ENCODE measurements around the gene OMP. TPM values are rescaled to one million over a fixed set of nuclear protein-coding genes. Genes with fewer than 3 reads are reported as not detected.
A peak's percentile ranks its signal among the peaks of the same experiment; 100 is the strongest.

Gene OMP
- total RNA-seq, 4 donors from 2014 or later, result 1.0 to 2.1 TPM; not detected in 2

- no peaks in the 10 kb centered on the region for H3K27me3 ChIP-seq
- no peaks in the 10 kb centered on the region for H3K9me3 ChIP-seq
- TF ChIP-seq POLR2A (IDR thresholded peaks at IDR 0.05), result no peak
- intact Hi-C loops (cut with DNase I; ENCODE audit: low total_unique reads), result loop anchor here (5.0 kb wide), 1 partner anchor 43 kb away; no protein-coding TSS in a partner anchor
- no peaks in the 10 kb centered on the region for H3K36me3 ChIP-seq
- H3K4me3 ChIP-seq, result no peak overlapping the region
- no peak overlapping the region for H3K27ac ChIP-seq
- no peaks in the 10 kb centered on the region for H3K4me1 ChIP-seq
- no peak for DNase-seq
Measured at GRCh38 chr11:77090046-77090372, 12.6 kb upstream of the OMP start.

GRCh38 chr11:77090373-77091111 lies 12.1 kb upstream of the OMP start:
- Histone ChIP-seq H3K4me1 (no peaks in the 10 kb centered on the region), H3K4me3 (no peak overlapping the region), H3K36me3 (no peaks in the 10 kb centered on the region), H3K9me3 (no peaks in the 10 kb centered on the region), H3K27ac (no peak overlapping the region), H3K27me3 (no peaks in the 10 kb centered on the region)
- no peak for TF ChIP-seq POLR2A (IDR thresholded peaks at IDR 0.05)
- TF ChIP-seq CTCF (IDR thresholded peaks at IDR 0.05), result no peak
- intact Hi-C loops (cut with DNase I; ENCODE audit: low total_unique reads), result loop anchor here (5.0 kb wide), 1 partner anchor 43 kb away; no protein-coding TSS in a partner anchor
- DNase-seq, result no peak

GRCh38 chr11:77091146-77091940 lies 11.3 kb upstream of the OMP start:
- H3K4me1 ChIP-seq, result no peaks in the 10 kb centered on the region
- no peak overlapping the region for H3K27ac ChIP-seq
- no peaks in the 10 kb centered on the region for H3K27me3 ChIP-seq
- TF ChIP-seq POLR2A (IDR thresholded peaks at IDR 0.05) (no peak), CTCF (IDR thresholded peaks at IDR 0.05) (peak; percentile 90 to 98 (median 95))
- H3K36me3 ChIP-seq, result no peaks in the 10 kb centered on the region
- no peaks in the 10 kb centered on the region for H3K9me3 ChIP-seq
- DNase-seq, result peak; percentile 80 to 81
- intact Hi-C loops (cut with DNase I; ENCODE audit: low total_unique reads), result loop anchor here (5.0 kb wide), 1 partner anchor 44 kb away; no protein-coding TSS in a partner anchor
- H3K4me3 ChIP-seq, result no peak overlapping the region

GRCh38 chr11:77092382-77092781 lies 10.3 kb upstream of the OMP start:
- H3K27ac ChIP-seq, result no peak overlapping the region
- no peak for DNase-seq

More at GRCh38 chr11:77092382-77092781, 10.3 kb upstream of the OMP start:
- H3K4me3 ChIP-seq, result no peak overlapping the region
- H3K27me3 ChIP-seq, result no peaks in the 10 kb centered on the region
- no peaks in the 10 kb centered on the region for H3K9me3 ChIP-seq
- no peaks in the 10 kb centered on the region for H3K36me3 ChIP-seq
- intact Hi-C loops (cut with DNase I; ENCODE audit: low total_unique reads), result loop anchor here (5.0 kb wide), 1 partner anchor 45 kb away; no protein-coding TSS in a partner anchor
- TF ChIP-seq CTCF (IDR thresholded peaks at IDR 0.05), result no peak
- no peak for TF ChIP-seq POLR2A (IDR thresholded peaks at IDR 0.05)
- no peaks in the 10 kb centered on the region for H3K4me1 ChIP-seq

Data from uterus (tissue), 4 donors.